ENCODE results near the gene C19orf38. TPM values are rescaled to one million over a fixed set of nuclear protein-coding genes. Genes with fewer than 3 reads are reported as not detected.
A peak's percentile ranks its signal among the peaks of the same experiment; 100 is the strongest.

Gene C19orf38
- total and polyA plus RNA-seq, 2 donors (not counting 1 experiment from before 2014, with no cell fraction given), result 1.7 to 2.4 TPM

DNA sequence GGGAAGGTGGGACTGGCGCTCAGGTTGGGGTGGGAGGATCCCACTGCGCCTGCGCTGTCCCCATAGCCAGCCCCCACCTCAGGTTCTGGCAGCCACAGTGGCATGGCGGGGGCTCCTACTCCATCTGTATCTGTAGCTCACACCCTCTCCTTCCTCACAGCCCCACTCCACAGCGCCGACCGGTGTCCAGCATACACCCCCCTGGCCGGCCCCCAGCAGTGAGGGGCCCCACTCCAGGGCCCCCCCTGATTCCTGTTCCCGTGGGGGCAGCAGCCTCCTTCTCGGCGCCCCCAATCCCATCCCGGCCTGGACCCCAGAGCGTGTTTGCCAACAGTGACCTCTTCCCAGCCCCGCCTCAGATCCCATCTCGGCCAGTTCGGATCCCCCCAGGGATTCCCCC, 18.2 kb upstream of the C19orf38 start:
- peaks cover 3% of the 10 kb centered on the region for H4K20me1 ChIP-seq (ENCODE audit: control insufficient read depth, insufficient read depth, low read length, poor library complexity, severe bottlenecking)
- peaks cover 4 to 49% of the 10 kb centered on the region in 2 experiments for H3K36me3 ChIP-seq (replicated peaks in 1 of 2; ENCODE audit: control extremely low read depth in 1 of 2, control insufficient read depth in 1 of 2, extremely low read depth in 1 of 2, insufficient read depth in 2 of 2, low read length in 1 of 2)
- H2AFZ ChIP-seq (ENCODE audit: insufficient read depth, low read depth, low read length, poor library complexity, severe bottlenecking), result no peak overlapping the region
- WGBS (ENCODE audit: insufficient coverage), result 96% methylated on average over 14 of the region's 16 CpGs
- TF ChIP-seq EZH2 (IDR thresholded peaks at IDR 0.05; ENCODE audit: borderline replicate concordance, insufficient read depth, low read depth, low read length, poor library complexity, severe bottlenecking), result no peak
- TF ChIP-seq, protein P1, sequence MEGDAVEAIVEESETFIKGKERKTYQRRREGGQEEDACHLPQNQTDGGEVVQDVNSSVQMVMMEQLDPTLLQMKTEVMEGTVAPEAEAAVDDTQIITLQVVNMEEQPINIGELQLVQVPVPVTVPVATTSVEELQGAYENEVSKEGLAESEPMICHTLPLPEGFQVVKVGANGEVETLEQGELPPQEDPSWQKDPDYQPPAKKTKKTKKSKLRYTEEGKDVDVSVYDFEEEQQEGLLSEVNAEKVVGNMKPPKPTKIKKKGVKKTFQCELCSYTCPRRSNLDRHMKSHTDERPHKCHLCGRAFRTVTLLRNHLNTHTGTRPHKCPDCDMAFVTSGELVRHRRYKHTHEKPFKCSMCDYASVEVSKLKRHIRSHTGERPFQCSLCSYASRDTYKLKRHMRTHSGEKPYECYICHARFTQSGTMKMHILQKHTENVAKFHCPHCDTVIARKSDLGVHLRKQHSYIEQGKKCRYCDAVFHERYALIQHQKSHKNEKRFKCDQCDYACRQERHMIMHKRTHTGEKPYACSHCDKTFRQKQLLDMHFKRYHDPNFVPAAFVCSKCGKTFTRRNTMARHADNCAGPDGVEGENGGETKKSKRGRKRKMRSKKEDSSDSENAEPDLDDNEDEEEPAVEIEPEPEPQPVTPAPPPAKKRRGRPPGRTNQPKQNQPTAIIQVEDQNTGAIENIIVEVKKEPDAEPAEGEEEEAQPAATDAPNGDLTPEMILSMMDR (IDR thresholded peaks at IDR 0.05), result no peak
- no peak overlapping the region for H3K4me2 ChIP-seq (replicated peaks; ENCODE audit: low read depth, low read length, poor library complexity, severe bottlenecking)
- no peak overlapping the region for H3K27ac ChIP-seq (ENCODE audit: low read length in 2 of 2)
- H3K79me2 ChIP-seq (ENCODE audit: control insufficient read depth, insufficient read depth, low read length), result no peaks in the 10 kb centered on the region
- POLR2A ChIA-PET, result no interaction called here
- intact Hi-C loops (cut with micrococcal nuclease), result no loop called here
- H3K4me3 ChIP-seq (ENCODE audit: control extremely low read depth in 1 of 5, extremely low read depth in 1 of 5, insufficient read depth in 1 of 5, low read depth in 2 of 5, low read length in 4 of 5), result no peak overlapping the region
- H3K4me1 ChIP-seq (ENCODE audit: control insufficient read depth in 2 of 2, insufficient read depth in 2 of 2, low read length in 2 of 2), result peaks cover 0 to under 1% of the 10 kb centered on the region in 2 donors
- CTCF ChIA-PET, result interaction anchor here (0.7 to 1.1 kb wide), 2 partner anchors 34 to 113 kb away, joined by 4 read pairs; no protein-coding TSS in a partner anchor
- peaks cover 0 to under 1% (median 0%) of the 10 kb centered on the region in 3 donors for H3K9me3 ChIP-seq (ENCODE audit: control extremely low read depth in 1 of 3, control insufficient read depth in 2 of 3, insufficient read depth in 1 of 3, low read length in 2 of 3)
- H3K27me3 ChIP-seq (replicated peaks in 1 of 4; ENCODE audit: control extremely low read depth in 1 of 4, control insufficient read depth in 3 of 4, insufficient read depth in 4 of 4, low read length in 3 of 4), result no peaks in the 10 kb centered on the region
- ATAC-seq (ENCODE audit: low read depth) (no peak), DNase-seq (no peak)
- peak overlapping the region; percentile 56 for H3K27ac Mint-ChIP-seq
- H3K4me1 Mint-ChIP-seq, result no peaks in the 10 kb centered on the region
- H3K27me3 Mint-ChIP-seq, result no peaks in the 10 kb centered on the region
- H3K9me3 Mint-ChIP-seq (ENCODE audit: insufficient read depth), result no peaks in the 10 kb centered on the region
- no peak overlapping the region for H3K9ac ChIP-seq (ENCODE audit: low read length)
- no peak overlapping the region for H3K4me3 Mint-ChIP-seq

DNA sequence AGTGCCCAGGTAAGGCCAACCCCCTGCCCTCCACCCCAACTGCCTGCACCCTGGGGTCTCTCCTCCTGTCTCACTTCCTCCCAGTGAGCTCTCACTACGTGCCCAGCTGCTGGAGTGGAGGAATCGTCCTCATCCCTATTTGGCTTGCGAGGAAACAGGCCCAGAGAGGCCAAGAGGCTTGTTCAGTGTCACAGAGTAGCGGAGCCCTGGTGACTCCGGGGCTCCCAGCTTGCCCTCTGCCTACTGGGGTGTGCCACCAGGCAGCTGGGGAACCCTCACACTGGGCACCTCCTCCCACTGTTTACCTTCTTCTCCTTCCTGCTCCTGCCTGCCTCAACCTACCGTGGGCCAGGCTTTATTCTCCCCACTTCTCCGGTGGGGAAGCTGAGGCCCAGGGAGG, 17.8 kb upstream of the C19orf38 start:
- H3K27ac Mint-ChIP-seq, result no peak overlapping the region
- CTCF ChIA-PET, result no interaction called here

More for the DNA sequence above, 17.8 kb upstream of the C19orf38 start:
- H3K4me3 ChIP-seq (ENCODE audit: control extremely low read depth in 1 of 5, extremely low read depth in 1 of 5, insufficient read depth in 1 of 5, low read depth in 2 of 5, low read length in 4 of 5), result no peak overlapping the region
- H2AFZ ChIP-seq (ENCODE audit: insufficient read depth, low read depth, low read length, poor library complexity, severe bottlenecking), result no peak overlapping the region
- POLR2A ChIA-PET, result no interaction called here
- Mint-ChIP-seq H3K27me3 (no peaks in the 10 kb centered on the region), H3K4me1 (peaks cover 1% of the 10 kb centered on the region), H3K9me3 (ENCODE audit: insufficient read depth) (no peaks in the 10 kb centered on the region), H3K4me3 (no peak overlapping the region)
- no peak overlapping the region for H3K9ac ChIP-seq (ENCODE audit: low read length)
- H3K9me3 ChIP-seq (ENCODE audit: control extremely low read depth in 1 of 3, control insufficient read depth in 2 of 3, insufficient read depth in 1 of 3, low read length in 2 of 3), result peaks cover 0 to 4% (median 1%) of the 10 kb centered on the region in 3 donors
- H3K36me3 ChIP-seq (replicated peaks in 1 of 2; ENCODE audit: control extremely low read depth in 1 of 2, control insufficient read depth in 1 of 2, extremely low read depth in 1 of 2, insufficient read depth in 2 of 2, low read length in 1 of 2), result peaks cover 3 to 45% of the 10 kb centered on the region in 2 experiments
- DNase-seq (peak; percentile 19), ATAC-seq (ENCODE audit: low read depth) (no peak)
- intact Hi-C loops (cut with micrococcal nuclease), result no loop called here
- WGBS (ENCODE audit: insufficient coverage), result 94% methylated on average over 7 of the region's 7 CpGs
- no peak overlapping the region for H3K4me2 ChIP-seq (replicated peaks; ENCODE audit: low read depth, low read length, poor library complexity, severe bottlenecking)
- H3K79me2 ChIP-seq (ENCODE audit: control insufficient read depth, insufficient read depth, low read length), result no peaks in the 10 kb centered on the region
- peaks cover 7% of the 10 kb centered on the region for H4K20me1 ChIP-seq (ENCODE audit: control insufficient read depth, insufficient read depth, low read length, poor library complexity, severe bottlenecking)
- peaks cover 0 to 4% of the 10 kb centered on the region in 2 donors for H3K4me1 ChIP-seq (ENCODE audit: control insufficient read depth in 2 of 2, insufficient read depth in 2 of 2, low read length in 2 of 2)
- no peak overlapping the region for H3K27ac ChIP-seq (ENCODE audit: low read length in 2 of 2)
- H3K27me3 ChIP-seq (replicated peaks in 1 of 4; ENCODE audit: control extremely low read depth in 1 of 4, control insufficient read depth in 3 of 4, insufficient read depth in 4 of 4, low read length in 3 of 4), result no peaks in the 10 kb centered on the region
- TF ChIP-seq, protein P1 (IDR thresholded peaks at IDR 0.05), result no peak
- no peak for TF ChIP-seq EZH2 (IDR thresholded peaks at IDR 0.05; ENCODE audit: borderline replicate concordance, insufficient read depth, low read depth, low read length, poor library complexity, severe bottlenecking)
